Liver (tissue), 3 donors: ENCODE measurements around the gene BTRC.

Experiments
- CTCF ChIP-seq: fragments of 150-350 bp; IDR thresholded peaks from 2 replicates; pipeline ENCODE4 v1.5.1; 2017; ENCODE audit warnings: improper control_type of control experiment, low read depth, low read length; ENCODE audit not compliant: missing input control
- FOXA1 ChIP-seq: IDR thresholded peaks from 2 replicates; pipeline ENCODE4 v1.6.1; 2016; ENCODE audit warnings: antibody characterized with exemption
- GABPA ChIP-seq, 2 donors: IDR thresholded peaks in 1 of 2; conservative IDR thresholded peaks in 1 of 2; 2 replicates each; pipeline ENCODE4 v1.6.1; 2016; ENCODE audit warnings: antibody characterized with exemption in 2 of 2, mild to moderate bottlenecking in 1 of 2, moderate library complexity in 1 of 2
- JUND ChIP-seq, 2 donors: IDR thresholded peaks; 2 replicates each; pipeline ENCODE4 v1.6.1; 2016; ENCODE audit warnings: antibody characterized with exemption in 2 of 2
- MAX ChIP-seq: IDR thresholded peaks from 2 replicates; pipeline ENCODE4 v1.6.1; 2016; ENCODE audit warnings: antibody characterized with exemption
- RAD21 ChIP-seq, 2 donors: IDR thresholded peaks; 2 replicates each; pipeline ENCODE4 v1.6.1; 2016; ENCODE audit warnings: antibody characterized with exemption in 2 of 2, mild to moderate bottlenecking in 2 of 2
- REST ChIP-seq: IDR thresholded peaks from 2 replicates; pipeline ENCODE4 v1.6.1; 2016; ENCODE audit warnings: antibody characterized with exemption, mild to moderate bottlenecking
- RXRA ChIP-seq, 2 donors: IDR thresholded peaks; 2 replicates each; pipeline ENCODE4 v1.6.1; 2017 to 2018; ENCODE audit warnings: antibody characterized with exemption in 2 of 2, mild to moderate bottlenecking in 1 of 2
- SP1 ChIP-seq: IDR thresholded peaks from 2 replicates; pipeline ENCODE4 v1.6.1; 2018; ENCODE audit warnings: antibody characterized with exemption, mild to moderate bottlenecking
- TAF1 ChIP-seq: conservative IDR thresholded peaks from 2 replicates; pipeline ENCODE4 v1.6.1; 2016; ENCODE audit warnings: antibody characterized with exemption, mild to moderate bottlenecking
- YY1 ChIP-seq: IDR thresholded peaks from 2 replicates; pipeline ENCODE4 v1.6.1; 2016; ENCODE audit warnings: antibody characterized with exemption, mild to moderate bottlenecking
- donor health status: healthy.
- donor health status: healthy.

GRCh38 chr10:101595591-101596433, 241.8 kb downstream of the BTRC start:
- TF ChIP-seq CTCF (no peak), GABPA (IDR thresholded peaks at IDR 0.05 in 1 of 2, conservative IDR thresholded peaks at IDR 0.05 in 1 of 2) (no peak), YY1 (no peak), MAX (no peak), RAD21 (IDR thresholded peaks at IDR 0.05) (no peak), TAF1 (no peak), REST (no peak), JUND (IDR thresholded peaks at IDR 0.05) (no peak), SP1 (no peak), RXRA (IDR thresholded peaks at IDR 0.05) (no peak), FOXA1 (no peak)
